ENCODE data around the gene METTL17.
A peak's percentile ranks its signal among the peaks of the same experiment; 100 is the strongest.

METTL17 gene

GRCh38 chr14:20988717-20989470, 886 bp upstream of the METTL17 start:
- Histone ChIP-seq H4K20me1 (ENCODE audit: insufficient read depth, low read length) (no peaks in the 10 kb centered on the region), H3F3A (ENCODE audit: insufficient read depth, low read length) (no peaks in the 10 kb centered on the region), H3K4me2 (ENCODE audit: low read length) (peak overlapping the region; percentile 96), H3K9me3 (ENCODE audit: low read length) (no peaks in the 10 kb centered on the region), H3K79me2 (ENCODE audit: insufficient read depth, low read length) (peaks cover 8% of the 10 kb centered on the region), H3K36me3 (ENCODE audit: insufficient read depth, low read length) (peaks cover 26% of the 10 kb centered on the region), H3K27ac (ENCODE audit: low read depth, low read length, poor library complexity, severe bottlenecking) (peak overlapping the region; percentile 61), H3K27me3 (ENCODE audit: insufficient read depth, low read length) (no peaks in the 10 kb centered on the region), H3K9me2 (ENCODE audit: low read depth, low read length) (no peaks in the 10 kb centered on the region), H3K4me3 (ENCODE audit: low read depth, low read length, poor library complexity, severe bottlenecking) (peak overlapping the region; percentile 96), H2AFZ (ENCODE audit: low read length) (peak overlapping the region; percentile 92), H3K4me1 (ENCODE audit: insufficient read depth, low read length, severe bottlenecking) (peaks cover 15% of the 10 kb centered on the region), H3K9ac (ENCODE audit: low read length) (peak overlapping the region; percentile 53)
- no peak for TF ChIP-seq EZH2 (IDR thresholded peaks at IDR 0.05; ENCODE audit: borderline replicate concordance, low read length)
- TF ChIP-seq CTCF (IDR thresholded peaks at IDR 0.05; ENCODE audit: low read length), result no peak

- H3K4me2 ChIP-seq (ENCODE audit: low read length), result peak overlapping the region; percentile 96
- H3K4me3 ChIP-seq (ENCODE audit: low read depth, low read length, poor library complexity, severe bottlenecking), result peak overlapping the region; percentile 96
- peaks cover 15% of the 10 kb centered on the region for H3K4me1 ChIP-seq (ENCODE audit: insufficient read depth, low read length, severe bottlenecking)
- H3K79me2 ChIP-seq (ENCODE audit: insufficient read depth, low read length), result peaks cover 8% of the 10 kb centered on the region
- no peak for TF ChIP-seq CTCF (IDR thresholded peaks at IDR 0.05; ENCODE audit: low read length)
- H3K36me3 ChIP-seq (ENCODE audit: insufficient read depth, low read length), result peaks cover 31% of the 10 kb centered on the region
- H2AFZ ChIP-seq (ENCODE audit: low read length), result peak overlapping the region; percentile 92
- peak overlapping the region; percentile 61 for H3K27ac ChIP-seq (ENCODE audit: low read depth, low read length, poor library complexity, severe bottlenecking)
- H3F3A ChIP-seq (ENCODE audit: insufficient read depth, low read length), result no peaks in the 10 kb centered on the region
- H3K9ac ChIP-seq (ENCODE audit: low read length), result peak overlapping the region; percentile 53
- H3K9me2 ChIP-seq (ENCODE audit: low read depth, low read length), result no peaks in the 10 kb centered on the region
- H4K20me1 ChIP-seq (ENCODE audit: insufficient read depth, low read length), result no peaks in the 10 kb centered on the region
- no peaks in the 10 kb centered on the region for H3K27me3 ChIP-seq (ENCODE audit: insufficient read depth, low read length)
- H3K9me3 ChIP-seq (ENCODE audit: low read length), result no peaks in the 10 kb centered on the region
Observed at GRCh38 chr14:20989471-20989786, 351 bp upstream of the METTL17 start.

- Histone ChIP-seq H3K9me2 (ENCODE audit: low read depth, low read length) (no peaks in the 10 kb centered on the region), H4K20me1 (ENCODE audit: insufficient read depth, low read length) (no peaks in the 10 kb centered on the region), H3K79me2 (ENCODE audit: insufficient read depth, low read length) (no peaks in the 10 kb centered on the region), H3K27ac (ENCODE audit: low read depth, low read length, poor library complexity, severe bottlenecking) (no peak overlapping the region), H2AFZ (ENCODE audit: low read length) (no peak overlapping the region), H3K4me2 (ENCODE audit: low read length) (no peak overlapping the region), H3K9me3 (ENCODE audit: low read length) (no peaks in the 10 kb centered on the region), H3K27me3 (ENCODE audit: insufficient read depth, low read length) (no peaks in the 10 kb centered on the region), H3K36me3 (ENCODE audit: insufficient read depth, low read length) (peaks cover 63% of the 10 kb centered on the region), H3K4me1 (ENCODE audit: insufficient read depth, low read length, severe bottlenecking) (no peaks in the 10 kb centered on the region), H3F3A (ENCODE audit: insufficient read depth, low read length) (no peaks in the 10 kb centered on the region), H3K4me3 (ENCODE audit: low read depth, low read length, poor library complexity, severe bottlenecking) (no peak overlapping the region), H3K9ac (ENCODE audit: low read length) (no peak overlapping the region)
- TF ChIP-seq EZH2 (IDR thresholded peaks at IDR 0.05; ENCODE audit: borderline replicate concordance, low read length), result no peak
- TF ChIP-seq CTCF (IDR thresholded peaks at IDR 0.05; ENCODE audit: low read length), result no peak
Observed at GRCh38 chr14:20996521-20996920, 6.7 kb downstream of the METTL17 start.
